ENCODE data around the gene CEMIP.

The CEMIP gene

DNA sequence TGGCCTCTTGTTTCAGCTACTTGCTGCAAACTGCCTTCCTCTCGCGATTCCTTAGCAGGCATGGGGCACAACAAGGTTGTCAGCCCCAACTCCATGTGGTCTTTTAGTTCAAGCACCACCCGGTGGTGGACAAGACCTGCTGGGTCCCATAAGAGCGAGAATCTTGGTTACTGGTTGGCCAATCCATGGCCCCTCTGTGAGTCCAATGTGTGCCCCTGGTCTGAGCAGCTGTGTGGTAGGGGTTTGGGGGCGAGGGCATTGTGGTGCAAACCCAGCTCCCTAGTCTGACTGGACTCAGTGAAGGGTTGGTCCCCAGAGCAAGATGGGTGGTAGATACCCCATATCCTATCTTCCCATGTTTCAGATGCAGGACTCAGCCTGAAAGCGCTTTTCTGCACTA is 161.7 kb downstream of the CEMIP start:
- H3K4me1 ChIP-seq (ENCODE audit: insufficient read depth, low read length), result no peaks in the 10 kb centered on the region
- H3K9me3 ChIP-seq (ENCODE audit: control insufficient read depth, insufficient read depth, low read length), result no peaks in the 10 kb centered on the region
- no peak overlapping the region for H3K9ac ChIP-seq (ENCODE audit: low read depth, low read length)
- no peaks in the 10 kb centered on the region; the same call in 1 of the 2 replicates for H3K36me3 ChIP-seq (ENCODE audit: insufficient read depth, low read length)

DNA sequence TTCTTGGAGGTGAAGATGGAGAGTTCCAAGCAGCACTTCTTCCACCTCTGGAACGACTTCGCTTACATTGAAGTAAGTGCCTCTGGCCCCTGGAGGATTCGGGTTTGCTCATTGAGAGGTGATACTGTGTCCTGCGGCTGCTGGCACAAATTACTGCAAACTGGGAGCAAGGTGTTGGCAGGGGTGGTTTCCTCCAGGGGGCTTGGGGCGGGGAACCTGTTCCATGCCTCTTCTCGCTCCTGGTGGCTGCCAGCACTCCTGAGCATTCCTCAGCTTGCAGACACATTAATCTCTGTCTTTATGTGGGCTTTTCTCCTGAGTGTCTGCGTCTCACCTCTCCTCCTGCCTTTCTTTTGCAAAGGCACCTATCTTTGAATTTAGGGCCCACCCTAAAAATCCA is 163.1 kb downstream of the CEMIP start:
- H3K9me3 ChIP-seq (ENCODE audit: control insufficient read depth, insufficient read depth, low read length), result no peaks in the 10 kb centered on the region
- no peak overlapping the region for H3K9ac ChIP-seq (ENCODE audit: low read depth, low read length)
- peaks cover 1% of the 10 kb centered on the region; the same call in 1 of the 2 replicates for H3K36me3 ChIP-seq (ENCODE audit: insufficient read depth, low read length)
- no peaks in the 10 kb centered on the region for H3K4me1 ChIP-seq (ENCODE audit: insufficient read depth, low read length)

DNA sequence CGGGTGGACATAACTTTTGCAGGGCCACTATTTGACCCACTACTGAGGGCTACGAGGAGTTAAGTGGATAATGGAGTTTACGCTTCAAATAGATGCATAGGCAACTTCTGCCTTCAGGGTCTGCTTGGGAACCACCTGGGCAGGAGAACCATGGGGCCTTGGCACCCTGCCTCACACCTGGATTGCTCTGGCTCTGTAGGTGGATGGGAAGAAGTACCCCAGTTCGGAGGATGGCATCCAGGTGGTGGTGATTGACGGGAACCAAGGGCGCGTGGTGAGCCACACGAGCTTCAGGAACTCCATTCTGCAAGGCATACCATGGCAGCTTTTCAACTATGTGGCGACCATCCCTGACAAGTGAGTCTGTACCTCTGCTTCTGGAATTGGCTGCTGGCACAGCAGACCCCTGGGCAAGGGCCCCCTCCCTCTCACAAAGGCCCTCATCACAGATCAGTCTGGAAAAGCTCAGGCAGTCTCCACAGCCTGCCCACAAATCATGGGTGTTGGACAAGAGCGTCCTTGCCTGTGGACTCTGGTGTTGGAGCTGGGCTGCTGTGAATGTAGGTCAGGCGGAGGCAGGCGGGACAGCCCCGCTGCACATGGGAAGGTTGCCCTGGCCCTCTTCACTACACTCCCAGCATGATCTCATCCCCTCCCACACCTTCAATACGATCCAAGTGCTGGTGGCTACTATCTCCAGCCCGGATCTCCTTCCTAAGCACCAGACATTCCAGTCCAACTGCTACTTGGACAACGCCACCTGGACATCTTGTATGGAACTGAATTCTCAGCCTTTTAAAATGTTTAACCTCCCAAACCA is 163.8 kb downstream of the CEMIP start:
- no peaks in the 10 kb centered on the region for H3K4me1 ChIP-seq (ENCODE audit: insufficient read depth, low read length)
- H3K9me3 ChIP-seq (ENCODE audit: control insufficient read depth, insufficient read depth, low read length), result no peaks in the 10 kb centered on the region

DNA sequence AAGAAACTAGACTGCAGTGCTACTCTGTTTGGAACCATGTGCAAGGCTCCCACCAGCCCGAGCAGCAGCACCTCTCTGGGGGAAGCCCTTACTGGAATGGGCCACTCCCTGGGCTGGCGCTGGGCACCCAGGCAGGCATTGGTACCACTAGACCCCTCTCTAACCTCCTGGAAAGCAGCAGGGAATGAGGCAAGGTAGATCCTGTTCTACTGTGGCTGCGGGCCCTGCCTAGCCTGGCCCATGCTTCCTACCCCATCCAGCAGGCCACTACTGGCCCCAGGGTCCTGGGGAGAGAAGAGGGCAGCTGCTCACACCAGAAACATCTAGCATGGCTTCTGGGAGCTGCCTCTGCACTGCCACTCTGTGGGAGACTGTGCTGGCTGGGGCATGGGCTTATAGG is 165.6 kb downstream of the CEMIP start:
- no peaks in the 10 kb centered on the region for H3K4me1 ChIP-seq (ENCODE audit: insufficient read depth, low read length)
- peaks cover 3% of the 10 kb centered on the region; the same call in 1 of the 2 replicates for H3K36me3 ChIP-seq (ENCODE audit: insufficient read depth, low read length)
- H3K9me3 ChIP-seq (ENCODE audit: control insufficient read depth, insufficient read depth, low read length), result no peaks in the 10 kb centered on the region
- H3K9ac ChIP-seq (ENCODE audit: low read depth, low read length), result no peak overlapping the region

More for the DNA sequence above, 163.8 kb downstream of the CEMIP start:
- Histone ChIP-seq H3K36me3 (ENCODE audit: insufficient read depth, low read length) (peaks cover 3% of the 10 kb centered on the region; the same call in 1 of the 2 replicates), H3K9ac (ENCODE audit: low read depth, low read length) (no peak overlapping the region)

DNA sequence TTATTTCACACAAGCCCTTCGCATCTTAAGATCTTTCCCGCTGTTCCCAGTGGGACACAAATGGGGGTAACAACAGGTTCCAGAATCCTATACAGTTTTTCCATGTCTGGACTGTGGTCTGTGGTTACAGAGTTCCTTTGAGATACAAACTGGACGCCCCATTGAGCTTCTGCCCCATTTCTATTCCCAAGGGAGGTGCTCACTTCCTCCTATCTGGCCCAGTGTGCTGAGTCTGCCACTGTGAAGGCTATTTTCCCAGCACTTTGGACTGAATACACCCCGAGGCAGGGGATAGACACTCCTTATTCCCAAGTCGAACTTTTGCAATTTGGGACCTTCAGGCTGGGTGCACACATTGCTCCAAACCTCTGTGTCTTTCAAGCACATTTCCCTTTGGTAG is 166.4 kb downstream of the CEMIP start:
- peaks cover 3% of the 10 kb centered on the region; the same call in 1 of the 2 replicates for H3K36me3 ChIP-seq (ENCODE audit: insufficient read depth, low read length)
- H3K4me1 ChIP-seq (ENCODE audit: insufficient read depth, low read length), result no peaks in the 10 kb centered on the region
- no peaks in the 10 kb centered on the region for H3K9me3 ChIP-seq (ENCODE audit: control insufficient read depth, insufficient read depth, low read length)
- H3K9ac ChIP-seq (ENCODE audit: low read depth, low read length), result no peak overlapping the region

DNA sequence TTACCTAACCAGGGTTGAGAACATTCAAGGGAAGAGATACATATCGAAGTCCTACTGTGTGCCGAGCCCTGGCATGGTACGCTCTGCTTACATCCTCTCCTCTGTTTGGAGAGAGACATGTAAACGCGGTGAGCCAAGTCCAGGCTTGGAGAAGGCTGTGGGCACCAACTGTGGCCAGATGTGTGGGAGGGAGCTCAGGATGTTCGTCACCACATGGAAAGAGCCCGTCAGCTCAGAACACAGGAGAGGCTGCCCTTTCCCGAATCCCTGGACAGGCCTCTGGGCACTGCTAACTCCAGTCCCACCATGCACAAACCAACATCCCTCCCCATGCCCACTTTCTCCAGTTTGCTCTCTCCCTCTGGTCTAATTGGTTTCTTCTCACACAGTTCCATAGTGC is 167.4 kb downstream of the CEMIP start:
- Histone ChIP-seq H3K9ac (ENCODE audit: low read depth, low read length) (no peak overlapping the region), H3K36me3 (ENCODE audit: insufficient read depth, low read length) (peaks cover 3% of the 10 kb centered on the region; the same call in 1 of the 2 replicates), H3K4me1 (ENCODE audit: insufficient read depth, low read length) (no peaks in the 10 kb centered on the region), H3K9me3 (ENCODE audit: control insufficient read depth, insufficient read depth, low read length) (no peaks in the 10 kb centered on the region; the same call in 1 of the 2 replicates)

DNA sequence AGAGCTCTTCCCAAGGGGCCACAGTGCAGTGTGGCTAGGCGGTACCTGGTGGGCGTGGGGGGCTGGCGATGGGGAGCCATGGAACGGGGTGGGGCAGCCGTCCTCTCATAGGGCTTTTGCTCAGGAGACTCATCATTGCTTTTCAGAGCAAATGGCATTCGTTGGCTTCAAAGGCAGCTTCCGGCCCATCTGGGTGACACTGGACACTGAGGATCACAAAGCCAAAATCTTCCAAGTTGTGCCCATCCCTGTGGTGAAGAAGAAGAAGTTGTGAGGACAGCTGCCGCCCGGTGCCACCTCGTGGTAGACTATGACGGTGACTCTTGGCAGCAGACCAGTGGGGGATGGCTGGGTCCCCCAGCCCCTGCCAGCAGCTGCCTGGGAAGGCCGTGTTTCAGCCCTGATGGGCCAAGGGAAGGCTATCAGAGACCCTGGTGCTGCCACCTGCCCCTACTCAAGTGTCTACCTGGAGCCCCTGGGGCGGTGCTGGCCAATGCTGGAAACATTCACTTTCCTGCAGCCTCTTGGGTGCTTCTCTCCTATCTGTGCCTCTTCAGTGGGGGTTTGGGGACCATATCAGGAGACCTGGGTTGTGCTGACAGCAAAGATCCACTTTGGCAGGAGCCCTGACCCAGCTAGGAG is 169.6 kb downstream of the CEMIP start:
- Histone ChIP-seq H3K36me3 (ENCODE audit: insufficient read depth, low read length) (peaks cover 3% of the 10 kb centered on the region; the same call in 1 of the 2 replicates), H3K9me3 (ENCODE audit: control insufficient read depth, insufficient read depth, low read length) (no peaks in the 10 kb centered on the region; the same call in 1 of the 2 replicates), H3K9ac (ENCODE audit: low read depth, low read length) (no peak overlapping the region), H3K4me1 (ENCODE audit: insufficient read depth, low read length) (peaks cover 7% of the 10 kb centered on the region)

DNA sequence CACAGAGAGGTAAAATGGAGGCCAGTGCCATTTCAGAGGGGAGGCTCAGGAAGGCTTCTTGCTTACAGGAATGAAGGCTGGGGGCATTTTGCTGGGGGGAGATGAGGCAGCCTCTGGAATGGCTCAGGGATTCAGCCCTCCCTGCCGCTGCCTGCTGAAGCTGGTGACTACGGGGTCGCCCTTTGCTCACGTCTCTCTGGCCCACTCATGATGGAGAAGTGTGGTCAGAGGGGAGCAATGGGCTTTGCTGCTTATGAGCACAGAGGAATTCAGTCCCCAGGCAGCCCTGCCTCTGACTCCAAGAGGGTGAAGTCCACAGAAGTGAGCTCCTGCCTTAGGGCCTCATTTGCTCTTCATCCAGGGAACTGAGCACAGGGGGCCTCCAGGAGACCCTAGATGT is 170.6 kb downstream of the CEMIP start:
- peaks cover 3% of the 10 kb centered on the region; the same call in 1 of the 2 replicates for H3K36me3 ChIP-seq (ENCODE audit: insufficient read depth, low read length)
- no peaks in the 10 kb centered on the region; the same call in 1 of the 2 replicates for H3K9me3 ChIP-seq (ENCODE audit: control insufficient read depth, insufficient read depth, low read length)
- peaks cover 17% of the 10 kb centered on the region for H3K4me1 ChIP-seq (ENCODE audit: insufficient read depth, low read length)
- H3K9ac ChIP-seq (ENCODE audit: low read depth, low read length), result no peak overlapping the region

DNA sequence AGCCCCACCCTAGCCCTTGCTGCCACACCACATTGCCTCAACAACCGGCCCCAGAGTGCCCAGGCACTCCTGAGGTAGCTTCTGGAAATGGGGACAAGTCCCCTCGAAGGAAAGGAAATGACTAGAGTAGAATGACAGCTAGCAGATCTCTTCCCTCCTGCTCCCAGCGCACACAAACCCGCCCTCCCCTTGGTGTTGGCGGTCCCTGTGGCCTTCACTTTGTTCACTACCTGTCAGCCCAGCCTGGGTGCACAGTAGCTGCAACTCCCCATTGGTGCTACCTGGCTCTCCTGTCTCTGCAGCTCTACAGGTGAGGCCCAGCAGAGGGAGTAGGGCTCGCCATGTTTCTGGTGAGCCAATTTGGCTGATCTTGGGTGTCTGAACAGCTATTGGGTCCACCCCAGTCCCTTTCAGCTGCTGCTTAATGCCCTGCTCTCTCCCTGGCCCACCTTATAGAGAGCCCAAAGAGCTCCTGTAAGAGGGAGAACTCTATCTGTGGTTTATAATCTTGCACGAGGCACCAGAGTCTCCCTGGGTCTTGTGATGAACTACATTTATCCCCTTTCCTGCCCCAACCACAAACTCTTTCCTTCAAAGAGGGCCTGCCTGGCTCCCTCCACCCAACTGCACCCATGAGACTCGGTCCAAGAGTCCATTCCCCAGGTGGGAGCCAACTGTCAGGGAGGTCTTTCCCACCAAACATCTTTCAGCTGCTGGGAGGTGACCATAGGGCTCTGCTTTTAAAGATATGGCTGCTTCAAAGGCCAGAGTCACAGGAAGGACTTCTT is 171.3 kb downstream of the CEMIP start:
- Histone ChIP-seq H3K36me3 (ENCODE audit: insufficient read depth, low read length) (peaks cover 3% of the 10 kb centered on the region; the same call in 1 of the 2 replicates), H3K4me1 (ENCODE audit: insufficient read depth, low read length) (peaks cover 23% of the 10 kb centered on the region), H3K9ac (ENCODE audit: low read depth, low read length) (no peak overlapping the region), H3K9me3 (ENCODE audit: control insufficient read depth, insufficient read depth, low read length) (no peaks in the 10 kb centered on the region; the same call in 1 of the 2 replicates)

DNA sequence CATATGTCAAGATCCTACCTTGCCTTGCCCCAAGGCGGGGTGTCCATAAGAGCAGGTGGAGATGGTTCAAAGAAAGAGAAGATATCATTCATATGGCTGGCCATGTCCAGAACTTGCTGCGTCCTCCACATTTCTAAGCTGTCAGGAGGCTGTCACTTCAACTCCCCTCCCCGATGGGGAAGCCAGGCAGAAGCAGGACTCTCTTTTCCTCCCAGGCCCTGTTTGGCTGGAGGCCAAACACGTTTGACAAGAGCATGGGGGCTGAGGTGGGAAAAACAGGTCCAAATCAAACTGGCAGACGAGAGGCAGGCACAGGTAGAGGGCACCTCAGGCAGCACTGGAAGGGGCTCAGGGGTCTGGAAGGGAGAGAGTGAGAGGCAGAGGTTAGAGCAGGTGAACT is 172.8 kb downstream of the CEMIP start:
- H3K4me1 ChIP-seq (ENCODE audit: insufficient read depth, low read length), result peaks cover 28% of the 10 kb centered on the region
- peaks cover 3% of the 10 kb centered on the region; the same call in 1 of the 2 replicates for H3K36me3 ChIP-seq (ENCODE audit: insufficient read depth, low read length)
- no peaks in the 10 kb centered on the region; the same call in 1 of the 2 replicates for H3K9me3 ChIP-seq (ENCODE audit: control insufficient read depth, insufficient read depth, low read length)
- H3K9ac ChIP-seq (ENCODE audit: low read depth, low read length), result no peak overlapping the region

DNA sequence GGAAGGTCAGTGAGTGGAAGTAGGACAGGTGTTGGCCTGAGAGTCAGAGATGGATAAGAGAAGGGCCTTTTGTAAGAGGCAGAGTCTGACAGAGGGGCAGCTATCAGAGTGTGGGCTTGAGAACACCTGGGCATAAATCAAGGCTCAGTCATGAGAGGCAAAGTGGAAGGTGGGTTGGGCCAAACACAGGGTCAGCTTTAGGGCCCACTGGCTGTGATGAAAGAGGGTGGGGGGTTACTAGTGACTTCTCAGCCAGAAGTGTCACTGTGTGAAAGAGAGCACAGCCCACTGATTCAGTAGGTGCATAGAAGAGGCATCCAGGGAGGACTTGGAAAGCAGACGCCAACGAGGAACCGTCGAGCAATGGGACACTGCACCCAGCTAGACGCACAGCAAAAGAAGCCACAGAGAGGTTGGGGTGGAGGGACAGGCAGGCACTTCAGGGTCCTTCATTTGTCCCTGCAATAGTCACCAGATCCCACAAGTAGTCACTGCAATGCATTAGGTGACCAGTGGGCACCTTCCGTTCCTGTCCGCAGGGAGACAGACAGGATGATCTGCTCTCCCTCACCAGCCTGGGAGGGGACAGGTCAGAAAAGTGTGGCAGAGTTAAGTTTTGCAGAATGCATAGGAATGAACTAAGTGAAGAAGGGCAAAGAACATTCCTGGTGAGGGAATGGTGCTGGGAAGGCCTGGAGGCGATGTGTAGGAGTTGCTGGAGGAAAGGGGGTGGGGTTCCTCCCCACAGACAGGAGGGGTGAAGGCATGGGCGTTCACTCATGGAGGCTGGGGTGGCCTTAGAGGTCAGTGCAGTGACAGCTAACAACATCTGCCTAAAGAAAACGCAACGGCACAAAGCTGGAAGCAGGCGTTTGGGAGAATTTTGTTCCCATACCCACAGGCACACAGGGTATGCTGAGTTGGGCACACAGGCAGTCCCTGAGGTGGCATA is 174.1 kb downstream of the CEMIP start:
- 0 out of 2 replicates have a peak, but pooled peaks cover 3% of the 10 kb centered on the region for H3K36me3 ChIP-seq (ENCODE audit: insufficient read depth, low read length)
- H3K9ac ChIP-seq (ENCODE audit: low read depth, low read length), result no peak overlapping the region
- no peaks in the 10 kb centered on the region; the same call in 1 of the 2 replicates for H3K9me3 ChIP-seq (ENCODE audit: control insufficient read depth, insufficient read depth, low read length)
- peaks cover 32% of the 10 kb centered on the region for H3K4me1 ChIP-seq (ENCODE audit: insufficient read depth, low read length)

DNA sequence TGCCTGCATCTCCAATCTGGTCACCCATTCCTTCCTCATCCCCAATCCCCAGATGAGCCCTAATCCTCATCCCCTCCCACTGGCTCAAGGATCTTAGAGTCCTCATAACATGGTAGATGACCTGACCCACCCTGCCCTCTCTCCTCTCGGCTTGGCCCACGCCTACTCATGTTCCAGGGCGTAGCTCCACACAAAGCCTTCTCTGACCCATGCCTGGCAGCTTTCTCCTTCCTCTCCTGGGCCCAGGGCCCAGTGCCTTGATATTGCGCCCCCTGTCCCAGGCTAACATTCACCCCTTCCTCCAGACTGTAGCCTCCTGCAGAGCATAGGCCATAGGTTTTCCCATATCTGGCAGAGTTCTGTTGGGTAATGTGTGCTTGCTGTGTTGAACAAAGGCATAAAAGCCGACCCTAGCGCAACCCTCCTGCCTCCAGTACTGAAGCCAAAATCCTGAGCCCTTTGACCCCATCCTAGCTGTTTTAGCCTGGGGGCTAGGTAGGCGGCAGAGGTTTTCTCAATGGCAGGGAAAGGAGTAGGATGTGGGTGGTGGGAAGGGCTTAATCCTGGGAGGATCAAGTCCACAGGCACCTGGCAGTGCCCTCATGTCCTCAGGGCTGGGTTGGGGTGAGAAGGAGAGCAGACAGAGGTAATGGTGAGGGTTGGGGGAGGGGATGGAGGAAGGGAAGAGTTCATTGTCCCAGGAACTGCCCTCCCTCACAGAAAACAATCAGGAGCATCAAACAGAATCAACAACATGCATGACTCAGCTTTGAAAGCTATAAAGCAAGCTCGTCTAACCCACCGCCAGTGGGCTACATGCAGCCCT is 175.0 kb downstream of the CEMIP start:
- Histone ChIP-seq H3K9me3 (ENCODE audit: control insufficient read depth, insufficient read depth, low read length) (no peaks in the 10 kb centered on the region; the same call in 1 of the 2 replicates), H3K9ac (ENCODE audit: low read depth, low read length) (no peak overlapping the region), H3K4me1 (ENCODE audit: insufficient read depth, low read length) (peaks cover 32% of the 10 kb centered on the region), H3K36me3 (ENCODE audit: insufficient read depth, low read length) (0 out of 2 replicates have a peak, but pooled peaks cover 3% of the 10 kb centered on the region)
